ENCODE measurements around the gene TGM5. TPM values are rescaled to one million over a fixed set of nuclear protein-coding genes. Genes with fewer than 3 reads are reported as not detected.

TGM5 gene
- not detected in 5 replicates for total RNA-seq (2022; extraction: Qiagen RNA extraction)

GRCh38 chr15:43266834-43267233, at the start of gene TGM5:
Gene TGM5, minus strand, starts transcription at chr15:43266928. Its CDS starts 79 bp downstream, at chr15:43266849.

GRCh38 chr15:43302205-43302817, 35.6 kb upstream of the TGM5 start, which contains the start of gene TGM7:
Gene TGM7, minus strand, starts transcription at chr15:43302255.

DNA sequence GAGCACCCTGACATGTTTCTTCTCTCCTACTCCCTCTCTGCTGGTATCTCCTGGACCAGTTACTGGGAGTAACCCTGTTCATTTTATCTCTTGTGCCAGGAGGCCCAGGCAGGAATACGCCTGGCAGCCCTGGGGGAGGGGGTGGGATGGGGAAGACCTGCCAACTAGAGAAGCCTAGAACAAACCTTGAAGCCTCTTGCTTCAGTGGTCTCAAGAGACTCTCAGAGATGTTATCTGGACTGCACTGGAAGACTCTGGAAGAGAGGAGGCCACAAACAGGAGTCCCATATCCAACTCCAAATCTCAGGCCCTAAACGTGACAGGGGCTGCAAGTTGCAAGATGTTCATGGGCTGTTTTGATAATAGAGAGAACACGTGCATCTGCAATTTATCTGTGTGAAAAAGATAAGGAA, 45.7 kb downstream of the TGM5 start, which contains the start of gene EPB42:
Gene EPB42, minus strand, starts transcription at position 28 of the 413 bp plus-strand sequence. CDS start 193 bp downstream, outside the sequence.

DNA sequence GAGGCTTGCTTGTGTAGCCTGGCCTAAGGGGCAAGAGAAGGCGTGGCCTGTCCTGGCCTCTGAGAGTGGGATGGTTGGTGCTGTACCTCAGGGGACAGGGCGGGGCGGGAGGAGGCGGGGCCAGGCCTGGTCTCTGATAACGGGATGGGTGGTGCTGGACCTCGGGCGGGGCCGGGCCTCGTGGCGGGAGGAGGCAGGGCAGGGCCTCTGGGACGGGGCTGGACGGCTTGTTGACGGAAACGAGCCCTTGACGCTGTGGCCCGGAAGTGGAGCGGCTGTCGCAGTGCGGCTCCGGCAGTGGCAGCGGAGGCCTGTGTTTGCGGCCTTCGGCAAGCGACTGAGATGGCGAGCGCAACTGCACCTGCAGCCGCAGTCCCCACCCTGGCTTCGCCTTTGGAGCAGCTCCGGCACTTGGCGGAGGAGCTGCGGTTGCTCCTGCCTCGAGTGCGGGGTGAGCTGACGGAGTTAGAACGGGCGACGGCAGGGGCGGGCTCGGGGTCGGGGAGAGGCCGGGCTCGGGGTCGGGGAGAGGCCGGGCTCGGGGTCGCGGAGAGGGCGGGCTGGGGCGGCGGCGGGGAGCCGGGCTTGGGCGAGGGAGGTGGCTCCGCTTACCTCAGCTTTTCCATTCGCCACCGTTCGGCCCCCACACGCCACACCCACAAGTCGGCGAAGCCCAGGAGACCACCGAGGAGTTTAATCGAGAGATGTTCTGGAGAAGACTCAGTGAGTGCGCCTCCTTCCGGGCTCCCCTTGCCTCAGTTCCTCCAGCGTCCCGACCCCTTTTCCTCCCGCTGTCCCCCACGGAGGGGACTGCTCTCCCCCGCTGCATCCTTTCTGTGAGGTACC, 81.3 kb downstream of the TGM5 start, which contains the start of gene CCNDBP1:
Gene CCNDBP1, plus strand, starts transcription at position 247 of the 846 bp plus-strand sequence. Its CDS starts 96 bp downstream, at position 343.

Other genes starting within 250 kb of the TGM5 start
- 3.2 to 4.5 TPM (median 3.8 TPM) in 5 replicates for gene UBR1, start 160.9 kb downstream of the TGM5 start, total RNA-seq (2022; extraction: Qiagen RNA extraction)
- gene TMEM62, start 133.3 kb downstream of the TGM5 start, total RNA-seq (2022; extraction: Qiagen RNA extraction): 8.2 to 9.7 TPM (median 9.0 TPM) in 5 replicates
- 23.9 to 29.1 TPM (median 26.7 TPM) in 5 replicates for gene CCNDBP1, start 81.5 kb downstream of the TGM5 start, total RNA-seq (2022; extraction: Qiagen RNA extraction)
- not detected in 5 replicates for gene EPB42, start 45.9 kb downstream of the TGM5 start, total RNA-seq (2022; extraction: Qiagen RNA extraction)
- gene TGM7, start 35.3 kb upstream of the TGM5 start, total RNA-seq (2022; extraction: Qiagen RNA extraction): not detected in 5 replicates
- 6.4 to 8.1 TPM (median 7.1 TPM) in 5 replicates for gene LCMT2, start 63.6 kb upstream of the TGM5 start, total RNA-seq (2022; extraction: Qiagen RNA extraction)
- 8.5 to 11.0 TPM (median 9.8 TPM) in 5 replicates for gene ZSCAN29, start 104.1 kb upstream of the TGM5 start, total RNA-seq (2022; extraction: Qiagen RNA extraction)
- 4.1 to 7.4 TPM (median 6.2 TPM) in 5 replicates for gene TUBGCP4, start 104.2 kb upstream of the TGM5 start, total RNA-seq (2022; extraction: Qiagen RNA extraction)
- gene TP53BP1, start 226.2 kb upstream of the TGM5 start, total RNA-seq (2022; extraction: Qiagen RNA extraction): 16.0 to 21.6 TPM (median 20.2 TPM) in 5 replicates

All from A549 treated with CORT108297 at 1 μM for 4 hours (cell line).